HTERT RPE-1 (cell line): ENCODE measurements around the gene SMIM35.

Experiments
- in situ Hi-C: fragments of 300-500 bp; cut with MboI; formaldehyde crosslinking; loops from 4 replicates; pipeline ENCODE4 v1.14.3; 2020; ENCODE audit warnings: low sequenced_read_pairs

SMIM35 gene

GRCh38 chr11:118111019-118111743 lies 24.4 kb upstream of the SMIM35 start:
- in situ Hi-C loops = no loop called here

- in situ Hi-C loops = no loop called here
Observed at GRCh38 chr11:118109231-118109630, 22.5 kb upstream of the SMIM35 start.

GRCh38 chr11:118108513-118108912 lies 21.8 kb upstream of the SMIM35 start:
- in situ Hi-C loops = no loop called here

- in situ Hi-C loops = no loop called here
Observed at GRCh38 chr11:118106789-118107335, 20.1 kb upstream of the SMIM35 start.

- in situ Hi-C loops = no loop called here
Observed at GRCh38 chr11:118105657-118106305, 19.0 kb upstream of the SMIM35 start.

GRCh38 chr11:118104491-118104890 lies 17.7 kb upstream of the SMIM35 start:
- in situ Hi-C loops = no loop called here

GRCh38 chr11:118102721-118103261 lies 16.0 kb upstream of the SMIM35 start:
- in situ Hi-C loops = no loop called here

- in situ Hi-C loops = no loop called here
Observed at GRCh38 chr11:118100691-118101232, 14.0 kb upstream of the SMIM35 start.

GRCh38 chr11:118099838-118100556 lies 13.2 kb upstream of the SMIM35 start:
- in situ Hi-C loops = no loop called here

GRCh38 chr11:118098996-118099837 lies 12.5 kb upstream of the SMIM35 start:
- in situ Hi-C loops = no loop called here

GRCh38 chr11:118095967-118096367 lies 9.2 kb upstream of the SMIM35 start:
- in situ Hi-C loops = no loop called here

- in situ Hi-C loops = no loop called here
Observed at GRCh38 chr11:118095493-118095892, 8.7 kb upstream of the SMIM35 start.

- in situ Hi-C loops = no loop called here
Observed at GRCh38 chr11:118092907-118093571, 6.3 kb upstream of the SMIM35 start.

- in situ Hi-C loops = no loop called here
Observed at GRCh38 chr11:118091690-118092089, 4.9 kb upstream of the SMIM35 start.

- in situ Hi-C loops = no loop called here
Observed at GRCh38 chr11:118090545-118091162, 3.9 kb upstream of the SMIM35 start.

- in situ Hi-C loops = no loop called here
Observed at GRCh38 chr11:118088531-118088930, 1.8 kb upstream of the SMIM35 start.

- in situ Hi-C loops = no loop called here
Observed at GRCh38 chr11:118087931-118088330, 1.2 kb upstream of the SMIM35 start.

- in situ Hi-C loops = no loop called here
Observed at GRCh38 chr11:118084656-118085055, 2.1 kb downstream of the SMIM35 start.

- in situ Hi-C loops = no loop called here
Observed at GRCh38 chr11:118084247-118084646, 2.5 kb downstream of the SMIM35 start.
